HCT116 (cell line): ENCODE data around the gene ZNF282. TPM values are rescaled to one million over a fixed set of nuclear protein-coding genes. Genes with fewer than 3 reads are reported as not detected.
A peak's percentile ranks its signal among the peaks of the same experiment; 100 is the strongest.

Source experiments
- ATAC-seq: fragments of 200-7000 bp; cut with Tn5 transposase; 2 replicates; pipeline ENCODE4 v1.9.1; 2020; ENCODE audit warnings: mild to moderate bottlenecking, moderate library complexity
- BruUV-seq: library from RNA; stranded (reverse); fragments of 400-500 nt; replicated peaks from 2 replicates; lab custom pipeline; 2021; lab: Mats Ljungman, UMichigan
- CTCF ChIA-PET: fragments of 300-600 bp; sonication (Branson Sonifier 250); formaldehyde crosslinking; loops from one replicate; lab custom pipeline; 2021; ENCODE audit warnings: antibody characterized with exemption; lab: Charles Lee
- POLR2A ChIA-PET: fragments of 300-600, 350-600 bp; sonication (Branson Sonifier 250); formaldehyde crosslinking; loops from one replicate; lab custom pipeline; 2021; ENCODE audit warnings: antibody characterized with exemption; lab: Charles Lee
- RAD21 ChIA-PET, 2 experiments: fragments of 300-600 bp; sonication (Branson Sonifier 250); formaldehyde crosslinking; loops; one replicate each; lab custom pipeline; 2023; ENCODE audit warnings: low total read pairs in 2 of 2; ENCODE audit not compliant: uncharacterized antibody in 2 of 2, unreplicated experiment in 2 of 2, low non-redundant PET in 1 of 2; lab: Charles Lee
- DNase-seq: peaks from one replicate; pipeline ENCODE4 v3.0.0-alpha.2; 2010; ENCODE audit warnings: low read depth, low spot score
- H2AFZ ChIP-seq: fragments of 200-600 bp; shearing (Covaris generic), sonication (generic); 2 replicates; pipeline ENCODE4 v1.6.1; 2017; ENCODE audit warnings: low read depth, mixed run types, mixed read lengths, antibody characterized with exemption, low read length; ENCODE audit not compliant: poor library complexity, severe bottlenecking
- H3K27ac ChIP-seq: 2 replicates; pipeline ENCODE4 v1.5.1; 2012; ENCODE audit warnings: low read depth, low read length
- H3K27me3 ChIP-seq: fragments of 200-600 bp; sonication (generic); 2 replicates; pipeline ENCODE4 v1.6.1; 2016; ENCODE audit warnings: mixed run types, low read length, mixed read lengths; ENCODE audit not compliant: insufficient read depth
- H3K36me3 ChIP-seq, 2 experiments: fragments of 200-500 bp in 1 of 2; fragments of 200-600 bp in 1 of 2; sonication (Bioruptor generic) in 1 of 2; sonication (generic) in 1 of 2; 2 replicates each; pipeline versions ENCODE4 v1.5.1 to v1.6.1; 2014 to 2016; ENCODE audit warnings: low read length in 2 of 2, inconsistent platforms in 1 of 2, mixed read lengths in 1 of 2, mixed run types in 1 of 2; ENCODE audit not compliant: insufficient read depth in 2 of 2, control insufficient read depth in 1 of 2
- H3K4me1 ChIP-seq, 2 experiments: fragments of 200-600 bp in 1 of 2; sonication (generic) in 1 of 2; 2 replicates each; pipeline versions ENCODE4 v1.5.1 to v1.6.1; 2012 to 2017; ENCODE audit warnings: low read length in 2 of 2, inconsistent platforms in 1 of 2, mild to moderate bottlenecking in 1 of 2, mixed read lengths in 1 of 2, mixed run types in 1 of 2, moderate library complexity in 1 of 2; ENCODE audit not compliant: insufficient read depth in 2 of 2, control insufficient read depth in 1 of 2
- H3K4me2 ChIP-seq: fragments of 200-600 bp; sonication (generic); 2 replicates; pipeline ENCODE4 v1.6.1; 2017; ENCODE audit warnings: mixed run types, low read length, mixed read lengths
- H3K4me3 ChIP-seq, 2 experiments: fragments of 200-600 bp in 1 of 2; sonication (generic) in 1 of 2; replicated peaks in 1 of 2; 2 replicates each; pipeline ENCODE4 v1.5.1; 2011 to 2016; ENCODE audit warnings: low read length in 2 of 2, control low read depth in 1 of 2, low read depth in 1 of 2, mild to moderate bottlenecking in 1 of 2, mixed read lengths in 1 of 2, mixed run types in 1 of 2
- H3K79me2 ChIP-seq: fragments of 200-600 bp; sonication (generic); 2 replicates; pipeline ENCODE4 v1.6.1; 2017; ENCODE audit warnings: mild to moderate bottlenecking, mixed run types, low read length, moderate library complexity, mixed read lengths; ENCODE audit not compliant: insufficient read depth
- H3K9ac ChIP-seq: fragments of 200-600 bp; sonication (generic); 2 replicates; pipeline ENCODE4 v1.6.1; 2016; ENCODE audit warnings: low read length, mixed read lengths
- H3K9me2 ChIP-seq: fragments of 200-600 bp; sonication (generic), shearing (Covaris generic); 2 replicates; pipeline ENCODE4 v1.6.1; 2017; ENCODE audit warnings: mixed run types, mild to moderate bottlenecking, moderate library complexity; ENCODE audit not compliant: insufficient read depth
- H3K9me3 ChIP-seq, 2 experiments: fragments of 200-500 bp in 1 of 2; fragments of 200-600 bp in 1 of 2; sonication (Bioruptor generic) in 1 of 2; sonication (generic) in 1 of 2; 2 replicates each; pipeline ENCODE4 v1.6.1; 2014 to 2017; ENCODE audit warnings: low read length in 2 of 2, mixed read lengths in 2 of 2, inconsistent platforms in 1 of 2, low read depth in 1 of 2, mild to moderate bottlenecking in 1 of 2, mixed run types in 1 of 2, moderate library complexity in 1 of 2; ENCODE audit not compliant: control insufficient read depth in 1 of 2, insufficient read depth in 1 of 2
- H4K20me1 ChIP-seq: fragments of 200-600 bp; sonication (generic), shearing (Covaris generic); 2 replicates; pipeline ENCODE4 v1.6.1; 2017; ENCODE audit warnings: mixed run types, mild to moderate bottlenecking, moderate library complexity; ENCODE audit not compliant: insufficient read depth
- ATF3 ChIP-seq: IDR thresholded peaks from 2 replicates; pipeline ENCODE4 v1.6.1; 2012
- CTCF ChIP-seq, 3 experiments: fragments of 200-600 bp in 1 of 3; sonication (generic) in 1 of 3; IDR thresholded peaks in 2 of 3; conservative IDR thresholded peaks in 1 of 3; 2 replicates each; pipeline ENCODE4 v1.5.1; 2012 to 2017; ENCODE audit warnings: low read depth in 2 of 3, low read length in 2 of 3, antibody characterized with exemption in 1 of 3, borderline replicate concordance in 1 of 3, control low read depth in 1 of 3, mild to moderate bottlenecking in 1 of 3, mixed read lengths in 1 of 3, mixed run types in 1 of 3, moderate library complexity in 1 of 3; ENCODE audit not compliant: insufficient read depth in 1 of 3
- EGR1 ChIP-seq: IDR thresholded peaks from 2 replicates; pipeline ENCODE4 v1.6.1; 2012; ENCODE audit warnings: low read depth
- EZH2 ChIP-seq: fragments of 200-600 bp; sonication (generic); IDR thresholded peaks from 2 replicates; pipeline ENCODE4 v1.6.1; 2017; ENCODE audit warnings: antibody characterized with exemption, mixed run types
- FOSL1 ChIP-seq: IDR thresholded peaks from 2 replicates; pipeline ENCODE4 v1.6.1; 2012; ENCODE audit warnings: low read depth
- JUND ChIP-seq: IDR thresholded peaks from 2 replicates; pipeline ENCODE4 v1.6.1; 2012
- POLR2A ChIP-seq: IDR thresholded peaks from 2 replicates; pipeline ENCODE4 v1.7.0; 2011; ENCODE audit warnings: borderline replicate concordance; ENCODE audit not compliant: insufficient read depth, insufficient read length; ENCODE audit errors: extremely low read depth
- REST ChIP-seq: IDR thresholded peaks from 2 replicates; pipeline ENCODE4 v1.6.1; 2012; ENCODE audit warnings: low read depth
- SIN3A ChIP-seq: IDR thresholded peaks from 2 replicates; pipeline ENCODE4 v1.6.1; 2012; ENCODE audit warnings: low read depth
- SP1 ChIP-seq: IDR thresholded peaks from 2 replicates; pipeline ENCODE4 v1.6.1; 2012; ENCODE audit warnings: low read depth
- ZBTB33 ChIP-seq: IDR thresholded peaks from 2 replicates; pipeline ENCODE4 v1.6.1; 2011; ENCODE audit warnings: mild to moderate bottlenecking, low read length, moderate library complexity; ENCODE audit not compliant: insufficient replicate concordance; ENCODE audit errors: extremely low read depth
- ZFX ChIP-seq: fragments of 450-650 bp; IDR thresholded peaks from 2 replicates; pipeline ENCODE4 v1.6.1; 2017
- ZNF274 ChIP-seq: fragments of 200-500 bp; sonication (Bioruptor generic); IDR thresholded peaks from 2 replicates; pipeline ENCODE4 v1.6.1; 2014; ENCODE audit warnings: mild to moderate bottlenecking, low read depth, low read length, inconsistent platforms
- intact Hi-C: fragments of 100-400 bp; cut with micrococcal nuclease; formaldehyde crosslinking; loops from 2 replicates; pipeline ENCODE4 v1.10.0; 2022
- total RNA-seq: library from RNA; stranded (reverse); gene quantifications from one replicate; pipeline ENCODE4 v1.2.1, GENCODE V29; 2021; ENCODE audit not compliant: unreplicated experiment

Gene ZNF282
- total RNA-seq, 1 experiment from 2014 or later, result 30.4 TPM

DNA sequence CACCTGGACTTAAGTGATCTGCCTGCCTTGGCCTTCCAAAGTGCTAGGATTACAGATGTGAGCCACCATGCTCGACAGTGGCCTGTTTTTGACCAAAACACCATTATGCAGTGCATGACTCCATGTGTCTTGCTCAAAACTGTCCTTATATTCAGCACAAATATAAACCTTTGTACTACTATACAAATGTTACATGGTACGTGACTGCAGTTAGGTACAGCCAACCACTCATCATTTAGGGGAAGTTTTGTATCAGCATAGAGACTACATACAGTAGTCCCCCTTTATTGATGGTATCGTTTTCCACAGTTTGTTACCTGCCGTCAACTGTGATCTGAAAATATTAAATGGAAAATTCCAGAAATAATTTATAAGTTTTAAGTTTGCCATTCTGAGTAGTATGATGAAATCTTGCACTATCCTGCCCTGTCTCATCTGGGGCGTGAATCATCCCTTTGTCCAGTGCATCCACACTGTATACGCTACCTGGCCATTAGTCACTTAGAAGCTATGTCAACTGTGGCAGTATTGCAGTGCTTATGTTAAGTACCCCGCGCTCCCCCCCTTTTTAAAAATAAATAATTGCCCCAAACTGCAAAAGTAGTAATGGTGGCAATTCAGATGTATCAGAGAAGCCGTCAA is 23.3 kb upstream of the ZNF282 start (continued):
- TF ChIP-seq REST (no peak), SP1 (no peak), POLR2A (no peak), FOSL1 (peak; percentile 50; the same call in 1 of the 2 replicates), ZFX (no peak), ZBTB33 (no peak)
- TF ChIP-seq, all 23 proteins: peak for 5

GRCh38 chr7:149172534-149172920 is 22.8 kb upstream of the ZNF282 start:
- ATAC-seq, result no peak
- POLR2A ChIA-PET, result no interaction called here
- Histone ChIP-seq H3K27me3 (no peaks in the 10 kb centered on the region), H3K4me1 (no peaks in the 10 kb centered on the region), H3K9me2 (no peaks in the 10 kb centered on the region), H4K20me1 (no peaks in the 10 kb centered on the region), H3K9ac (no peak overlapping the region), H3K79me2 (no peaks in the 10 kb centered on the region), H3K4me3 (no peak overlapping the region), H3K36me3 (peaks cover 7 to 35% of the 10 kb centered on the region in 2 experiments; a peak in 3 of 4 replicates), H3K9me3 (no peaks in the 10 kb centered on the region), H3K4me2 (no peak overlapping the region), H2AFZ (no peak overlapping the region), H3K27ac (no peak overlapping the region)
- CTCF ChIA-PET, result no interaction called here
- RAD21 ChIA-PET, result no interaction called here
- TF ChIP-seq EZH2 (no peak), SP1 (no peak), CTCF (IDR thresholded peaks at IDR 0.05 in 2 of 3, conservative IDR thresholded peaks at IDR 0.05 in 1 of 3; ENCODE audit: borderline replicate concordance in 1 of 3, insufficient read depth in 1 of 3, low read depth in 2 of 3, low read length in 2 of 3) (no peak), SIN3A (no peak), FOSL1 (no peak), EGR1 (no peak), JUND (no peak), ZBTB33 (no peak), ATF3 (no peak), ZNF274 (no peak)
- no peak for DNase-seq
- intact Hi-C loops, result no loop called here
- no TSS peak for BruUV-seq
